WTC11 (cell line): ENCODE results near the gene ARHGAP26. TPM values are rescaled to one million over a fixed set of nuclear protein-coding genes. Genes with fewer than 3 reads are reported as not detected.

Source experiments
- ATAC-seq: fragments of 200-7000 bp; cut with Tn5 transposase; 2 replicates; pipeline ENCODE4 v1.10.0; 2021; ENCODE audit warnings: mild to moderate bottlenecking, moderate library complexity
- CTCF ChIA-PET: fragments of 300-600 bp; sonication (Branson Sonifier 250); formaldehyde crosslinking; loops from one replicate; lab custom pipeline; 2021; ENCODE audit warnings: antibody characterized with exemption; lab: Charles Lee
- POLR2A ChIA-PET: fragments of 350-600 bp; sonication (Branson Sonifier 250); formaldehyde crosslinking; loops from one replicate; lab custom pipeline; 2021; ENCODE audit warnings: antibody characterized with exemption; lab: Charles Lee
- DNase-seq: peaks from one replicate; pipeline ENCODE4 v3.0.0; 2021; ENCODE audit warnings: low spot score
- H3K27ac Mint-ChIP-seq: 2 replicates; pipeline ENCODE4 v1.8.0; 2021; ENCODE audit warnings: mixed read lengths
- H3K27me3 Mint-ChIP-seq: 2 replicates; pipeline ENCODE4 v1.8.0; 2021; ENCODE audit warnings: low read depth, mild to moderate bottlenecking, moderate library complexity, mixed read lengths
- H3K36me3 Mint-ChIP-seq: 2 replicates; pipeline ENCODE4 v1.8.0; 2021; ENCODE audit warnings: mixed read lengths
- H3K4me1 Mint-ChIP-seq: 2 replicates; pipeline ENCODE4 v1.8.0; 2022; ENCODE audit warnings: mixed read lengths
- H3K4me3 Mint-ChIP-seq: 2 replicates; pipeline ENCODE4 v1.8.0; 2021; ENCODE audit warnings: mild to moderate bottlenecking, moderate library complexity, mixed read lengths
- H3K9me3 Mint-ChIP-seq: 2 replicates; pipeline ENCODE4 v1.8.0; 2021; ENCODE audit warnings: mixed read lengths
- CREM ChIP-seq: sonication (generic); formaldehyde crosslinking; IDR thresholded peaks from 2 replicates; pipeline ENCODE4 v1.8.1; 2022; ENCODE audit warnings: mild to moderate bottlenecking, missing genetic modification reagents, moderate library complexity
- ELF4 ChIP-seq: sonication (generic); formaldehyde crosslinking; IDR thresholded peaks from 2 replicates; pipeline ENCODE4 v1.8.1; 2022; ENCODE audit warnings: low read depth, mild to moderate bottlenecking, moderate library complexity, missing genetic modification reagents
- EMX1 ChIP-seq: fragments of 250-450 bp; sonication (Bioruptor Pico); IDR thresholded peaks from 2 replicates; pipeline ENCODE4 v1.8.0; 2021; ENCODE audit warnings: mild to moderate bottlenecking
- FOXK1 ChIP-seq: sonication (generic); formaldehyde crosslinking; IDR thresholded peaks from 2 replicates; pipeline ENCODE4 v1.8.0; 2022; ENCODE audit warnings: mild to moderate bottlenecking, moderate library complexity, missing genetic modification reagents
- HMGA2 ChIP-seq: fragments of 250-450 bp; sonication (Bioruptor Pico); IDR thresholded peaks from 2 replicates; pipeline ENCODE4 v1.4.0; 2021; ENCODE audit warnings: mild to moderate bottlenecking, moderate library complexity
- IRF2 ChIP-seq: sonication (generic); formaldehyde crosslinking; IDR thresholded peaks from 2 replicates; pipeline ENCODE4 v1.8.0; 2022; ENCODE audit warnings: low read depth, missing genetic modification reagents, borderline replicate concordance
- JAZF1 ChIP-seq: fragments of 250-450 bp; sonication (Bioruptor Pico); IDR thresholded peaks from 2 replicates; pipeline ENCODE4 v1.9.0; 2021; ENCODE audit warnings: moderate library complexity, mild to moderate bottlenecking, inconsistent platforms
- JUN ChIP-seq: sonication (generic); formaldehyde crosslinking; IDR thresholded peaks from 2 replicates; pipeline ENCODE4 v1.8.0; 2023; ENCODE audit warnings: mild to moderate bottlenecking, missing genetic modification reagents
- NR1H2 ChIP-seq: sonication (generic); formaldehyde crosslinking; IDR thresholded peaks from 2 replicates; pipeline ENCODE4 v1.9.0; 2021; ENCODE audit warnings: mild to moderate bottlenecking, moderate library complexity, missing genetic modification reagents
- PRDM15 ChIP-seq: sonication (generic); formaldehyde crosslinking; IDR thresholded peaks from 2 replicates; pipeline ENCODE4 v1.8.0; 2022; ENCODE audit warnings: missing genetic modification reagents
- PREB ChIP-seq: sonication (generic); formaldehyde crosslinking; IDR thresholded peaks from 2 replicates; pipeline ENCODE4 v1.8.1; 2022; ENCODE audit warnings: mild to moderate bottlenecking, missing genetic modification reagents, moderate library complexity, borderline replicate concordance
- PRRX2 ChIP-seq: fragments of 250-450 bp; sonication (Bioruptor Pico); IDR thresholded peaks from 2 replicates; pipeline ENCODE4 v1.8.0; 2021; ENCODE audit warnings: mild to moderate bottlenecking
- STAT6 ChIP-seq: sonication (generic); formaldehyde crosslinking; conservative IDR thresholded peaks from 2 replicates; pipeline ENCODE4 v1.8.1; 2023; ENCODE audit warnings: mild to moderate bottlenecking, low read depth, missing genetic modification reagents, moderate library complexity
- TEAD1 ChIP-seq: sonication (generic); formaldehyde crosslinking; IDR thresholded peaks from 2 replicates; pipeline ENCODE4 v1.8.0; 2022; ENCODE audit warnings: mild to moderate bottlenecking, missing genetic modification reagents
- TP53 ChIP-seq: sonication (generic); formaldehyde crosslinking; IDR thresholded peaks from 2 replicates; pipeline ENCODE4 v1.8.1; 2023; ENCODE audit warnings: mild to moderate bottlenecking, missing genetic modification reagents
- ZBTB21 ChIP-seq: sonication (generic); formaldehyde crosslinking; IDR thresholded peaks from 2 replicates; pipeline ENCODE4 v1.8.1; 2023; ENCODE audit warnings: mild to moderate bottlenecking, missing genetic modification reagents, borderline replicate concordance
- ZMAT4 ChIP-seq: fragments of 250-450 bp; sonication (Bioruptor Pico); IDR thresholded peaks from 2 replicates; pipeline ENCODE4 v1.9.0; 2021; ENCODE audit warnings: mild to moderate bottlenecking
- ZNF281 ChIP-seq: sonication (generic); formaldehyde crosslinking; IDR thresholded peaks from 2 replicates; pipeline ENCODE4 v1.8.0; 2023; ENCODE audit warnings: mild to moderate bottlenecking, missing genetic modification reagents
- ZNF416 ChIP-seq: fragments of 250-450 bp; sonication (Bioruptor Pico); IDR thresholded peaks from 2 replicates; pipeline ENCODE4 v1.9.0; 2021; ENCODE audit warnings: mild to moderate bottlenecking, inconsistent platforms
- total RNA-seq: library from RNA; stranded (reverse); gene quantifications from 3 replicates; pipeline ENCODE4 v1.2.3, GENCODE V29; 2021

ARHGAP26 gene
- total RNA-seq, 1 experiment from 2014 or later: 22.3 TPM

- ChIA-PET CTCF (interaction anchor here (0.5 to 1.3 kb wide), 4 partner anchors 16 to 144 kb away, joined by 3 to 5 read pairs (median 4); no protein-coding TSS in a partner anchor), POLR2A (interaction anchor here (0.6 kb wide), 1 partner anchor 9 kb away, joined by 3 read pairs; no protein-coding TSS in a partner anchor)
- Mint-ChIP-seq H3K36me3 (no peaks in the 10 kb centered on the region), H3K27ac (peak overlapping the region; percentile 61; the same call in 1 of the 2 replicates), H3K27me3 (no peaks in the 10 kb centered on the region), H3K4me1 (peaks cover 50% of the 10 kb centered on the region), H3K4me3 (no peak overlapping the region), H3K9me3 (no peaks in the 10 kb centered on the region)
- TF ChIP-seq ZNF281: no peak
- TF ChIP-seq CREM (CRISPR knock-in tag): no peak
- no peak for TF ChIP-seq PREB (CRISPR knock-in tag)
- no peak for TF ChIP-seq TEAD1 (CRISPR knock-in tag)
- TF ChIP-seq EMX1 (CRISPR knock-in tag): no peak
- no peak for TF ChIP-seq PRRX2
- TF ChIP-seq ZNF416: no peak
- no peak for TF ChIP-seq JUN (CRISPR knock-in tag)
- TF ChIP-seq ZMAT4 (CRISPR knock-in tag): no peak
- no peak for TF ChIP-seq HMGA2 (CRISPR knock-in tag)
- TF ChIP-seq FOXK1 (CRISPR knock-in tag): no peak
- TF ChIP-seq STAT6 (CRISPR knock-in tag): no peak
- no peak for TF ChIP-seq TP53
- TF ChIP-seq PRDM15 (CRISPR knock-in tag): no peak
- TF ChIP-seq NR1H2 (CRISPR knock-in tag): no peak
- no peak for TF ChIP-seq ZBTB21 (CRISPR knock-in tag)
- TF ChIP-seq IRF2 (CRISPR knock-in tag): no peak
- TF ChIP-seq ELF4: no peak
- no peak for TF ChIP-seq JAZF1 (CRISPR knock-in tag)
- DNase-seq (no peak), ATAC-seq (no peak)
Measured at GRCh38 chr5:142857405-142857804, 87.2 kb downstream of the ARHGAP26 start.
